ENCODE data around the gene GTSE1.

GTSE1 gene

DNA sequence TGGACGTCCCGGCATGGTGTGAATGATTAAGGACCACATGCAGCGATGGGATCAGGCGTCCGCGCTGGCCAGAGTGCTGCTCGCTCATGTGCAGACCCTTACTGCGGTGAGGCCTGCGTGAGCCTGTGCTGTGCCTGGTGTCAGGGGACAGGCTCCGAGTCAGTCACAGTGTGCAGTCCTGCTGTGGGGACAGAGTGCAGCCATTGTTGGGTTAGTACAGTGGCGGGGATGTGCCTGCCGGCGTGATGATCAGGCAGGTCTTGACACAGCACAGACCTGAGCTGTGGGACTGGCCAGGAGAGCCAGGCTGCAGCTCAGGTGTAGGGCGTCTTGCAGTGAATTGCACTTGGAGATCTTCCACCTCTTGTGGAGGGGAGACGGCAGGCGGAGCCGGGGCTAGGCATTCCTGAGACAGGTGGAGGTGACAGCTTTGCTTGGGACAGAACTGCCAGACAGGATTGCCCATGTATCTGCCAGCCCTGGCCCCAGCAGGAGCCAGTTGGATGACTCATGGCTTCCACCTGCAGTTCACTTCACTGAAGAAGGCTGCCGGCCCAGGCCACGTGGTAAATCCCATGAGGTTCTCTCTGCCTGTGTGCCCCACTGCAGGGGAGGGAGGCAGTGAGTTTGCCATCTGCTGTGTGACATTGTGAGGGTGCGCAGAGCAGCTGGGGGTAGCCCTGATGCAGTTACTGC lies 56.2 kb downstream of the GTSE1 start:
- DNase-seq (ENCODE audit: low spot score): no peak
- Mint-ChIP-seq H3K27me3 (ENCODE audit: low read depth) (no peaks in the 10 kb centered on the region), H3K36me3 (ENCODE audit: low read depth) (peaks cover 24% of the 10 kb centered on the region), H3K27ac (no peak overlapping the region), H3K9me3 (no peaks in the 10 kb centered on the region), H3K4me1 (ENCODE audit: low read depth) (no peaks in the 10 kb centered on the region), H3K4me3 (no peak overlapping the region)

- no peak overlapping the region for H3K27ac Mint-ChIP-seq
- no peaks in the 10 kb centered on the region for H3K4me1 Mint-ChIP-seq (ENCODE audit: low read depth)
- H3K9me3 Mint-ChIP-seq: no peaks in the 10 kb centered on the region
- peaks cover 23% of the 10 kb centered on the region for H3K36me3 Mint-ChIP-seq (ENCODE audit: low read depth)
- DNase-seq (ENCODE audit: low spot score): no peak
- no peaks in the 10 kb centered on the region for H3K27me3 Mint-ChIP-seq (ENCODE audit: low read depth)
- no peak overlapping the region for H3K4me3 Mint-ChIP-seq
These were observed 56.9 kb downstream of the GTSE1 start for GRCh38 chr22:46353483-46354105.

DNA sequence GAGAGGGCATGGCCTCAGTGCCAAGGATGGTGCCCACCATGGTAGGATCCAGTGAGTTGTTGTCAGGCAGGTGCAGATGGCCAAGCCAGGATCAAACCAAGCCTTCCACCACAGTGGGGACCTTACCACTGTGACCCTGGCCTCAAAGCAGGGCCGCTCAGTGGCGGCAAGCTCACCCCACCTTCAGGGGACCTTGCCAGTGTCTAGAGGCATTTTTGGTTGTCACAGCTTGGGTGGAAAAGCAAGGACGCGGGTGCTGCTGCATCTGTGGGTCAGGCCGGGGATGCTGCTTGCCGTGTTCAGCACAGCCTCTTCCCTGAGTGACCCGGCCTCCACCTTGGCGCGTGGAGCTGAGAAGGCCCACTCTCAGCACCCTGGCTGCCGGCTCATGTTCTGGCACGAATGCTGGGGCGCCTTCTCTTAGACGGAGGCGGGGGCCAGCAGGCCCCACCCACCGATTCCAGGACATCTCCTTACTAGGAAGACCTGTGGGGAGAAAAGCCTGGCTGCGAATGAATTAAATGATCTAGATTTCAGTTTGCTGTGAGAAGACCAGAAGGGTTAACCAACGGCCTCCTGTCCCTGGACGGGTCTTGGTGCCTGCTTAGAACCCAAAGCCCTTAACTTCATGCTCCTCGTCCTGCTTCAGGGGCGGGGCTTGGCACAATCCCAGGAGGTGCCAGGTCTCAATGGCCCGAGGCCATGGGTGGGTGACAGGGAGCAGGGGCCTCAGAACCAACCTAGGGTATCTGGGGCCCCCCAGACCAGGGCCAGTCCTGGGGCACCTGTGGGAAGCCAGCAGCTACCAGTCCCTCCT lies 57.7 kb downstream of the GTSE1 start:
- no peak overlapping the region for H3K27ac Mint-ChIP-seq
- H3K36me3 Mint-ChIP-seq (ENCODE audit: low read depth): peaks cover 19% of the 10 kb centered on the region
- H3K9me3 Mint-ChIP-seq: no peaks in the 10 kb centered on the region

GRCh38 chr22:46354993-46355305 lies 58.3 kb downstream of the GTSE1 start:
- H3K27ac Mint-ChIP-seq: no peak overlapping the region
- no peaks in the 10 kb centered on the region for H3K4me1 Mint-ChIP-seq (ENCODE audit: low read depth)
- no peak for DNase-seq (ENCODE audit: low spot score)
- no peak overlapping the region for H3K4me3 Mint-ChIP-seq
- H3K9me3 Mint-ChIP-seq: no peaks in the 10 kb centered on the region
- no peaks in the 10 kb centered on the region for H3K27me3 Mint-ChIP-seq (ENCODE audit: low read depth)
- H3K36me3 Mint-ChIP-seq (ENCODE audit: low read depth): peaks cover 13% of the 10 kb centered on the region

More for the DNA sequence above, 57.7 kb downstream of the GTSE1 start:
- no peak for DNase-seq (ENCODE audit: low spot score)
- Mint-ChIP-seq H3K4me3 (no peak overlapping the region), H3K4me1 (ENCODE audit: low read depth) (no peaks in the 10 kb centered on the region), H3K27me3 (ENCODE audit: low read depth) (no peaks in the 10 kb centered on the region)

- Mint-ChIP-seq H3K4me1 (ENCODE audit: low read depth) (no peaks in the 10 kb centered on the region), H3K27ac (no peak overlapping the region), H3K27me3 (ENCODE audit: low read depth) (no peaks in the 10 kb centered on the region), H3K9me3 (no peaks in the 10 kb centered on the region), H3K36me3 (ENCODE audit: low read depth) (peaks cover 11% of the 10 kb centered on the region), H3K4me3 (no peak overlapping the region)
- peak; percentile 19 for DNase-seq (ENCODE audit: low spot score)
These were observed 58.8 kb downstream of the GTSE1 start for GRCh38 chr22:46355369-46355995.

DNA sequence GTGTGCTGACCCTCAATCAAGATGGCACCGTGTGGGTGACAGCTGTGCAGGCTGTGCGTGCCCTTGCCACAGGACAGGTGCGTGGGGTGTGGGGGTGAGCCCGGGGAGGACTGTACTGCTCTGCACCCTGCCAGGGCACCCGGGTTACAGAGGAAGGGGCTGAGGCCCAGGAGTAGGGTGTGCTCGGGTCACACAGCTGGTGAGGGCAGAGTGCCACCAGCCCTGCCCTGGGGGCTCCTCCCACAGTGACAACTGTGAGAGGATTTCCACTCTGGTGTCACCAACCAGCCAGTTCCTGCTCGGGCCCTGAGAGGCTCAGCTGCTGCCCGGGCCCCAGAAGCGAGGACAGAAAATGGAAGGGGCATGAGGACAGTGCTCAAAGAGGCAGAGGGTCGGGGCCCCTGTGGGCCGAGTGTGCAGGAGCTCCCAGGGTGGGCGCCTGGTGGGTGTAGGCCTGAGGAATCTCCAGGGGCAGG lies 59.4 kb downstream of the GTSE1 start:
- Mint-ChIP-seq H3K27ac (no peak overlapping the region), H3K27me3 (ENCODE audit: low read depth) (no peaks in the 10 kb centered on the region), H3K9me3 (no peaks in the 10 kb centered on the region)

DNA sequence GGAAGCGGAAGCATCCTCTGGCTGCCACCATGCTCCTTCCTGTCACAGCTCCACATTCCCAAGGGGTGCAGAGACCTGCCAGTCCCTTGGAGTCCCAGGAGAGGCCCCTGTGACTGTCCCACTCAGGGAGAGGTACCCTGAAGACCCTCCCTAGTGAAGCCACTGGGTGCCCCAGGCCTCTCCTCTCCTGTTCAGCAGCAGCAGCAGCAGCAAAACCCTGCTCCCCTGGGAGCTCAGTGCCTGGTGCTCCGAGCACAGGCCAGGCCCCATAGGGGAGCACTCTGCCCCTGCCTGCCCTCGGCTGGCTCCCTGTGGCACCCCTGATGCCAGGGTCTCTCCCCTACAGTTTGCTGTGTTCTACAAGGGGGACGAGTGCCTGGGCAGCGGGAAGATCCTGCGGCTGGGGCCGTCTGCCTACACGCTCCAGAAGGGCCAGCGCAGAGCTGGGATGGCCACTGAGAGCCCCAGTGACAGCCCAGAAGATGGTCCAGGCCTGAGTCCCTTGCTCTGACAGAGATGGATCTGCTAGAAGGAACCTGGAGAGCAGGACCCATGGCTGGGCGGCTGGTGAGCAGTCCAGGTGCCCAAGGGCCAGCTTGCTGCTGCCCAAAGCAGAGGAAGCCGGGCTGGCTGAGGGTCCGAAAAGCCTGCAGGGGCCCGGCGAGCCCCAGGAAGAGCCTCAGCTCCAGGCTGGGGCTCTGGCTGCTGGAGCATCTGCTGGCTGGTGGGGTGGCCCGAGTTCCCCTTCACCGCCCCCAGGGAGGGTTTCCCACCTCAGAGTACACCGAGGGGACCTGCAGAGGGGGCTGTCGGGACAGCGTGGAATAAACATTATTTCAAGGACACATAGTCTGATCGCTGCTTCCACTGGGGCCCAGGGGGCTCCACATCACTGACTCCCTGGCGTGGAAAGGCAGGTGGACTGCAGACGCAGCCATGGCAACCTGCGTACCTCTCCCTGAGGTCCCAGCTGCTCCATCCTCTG lies 60.1 kb downstream of the GTSE1 start:
- Mint-ChIP-seq H3K9me3 (no peaks in the 10 kb centered on the region), H3K4me1 (ENCODE audit: low read depth) (no peaks in the 10 kb centered on the region), H3K27me3 (ENCODE audit: low read depth) (no peaks in the 10 kb centered on the region), H3K27ac (no peak overlapping the region), H3K4me3 (no peak overlapping the region), H3K36me3 (ENCODE audit: low read depth) (peaks cover 5% of the 10 kb centered on the region)
- no peak for DNase-seq (ENCODE audit: low spot score)

More for the DNA sequence above, 59.4 kb downstream of the GTSE1 start:
- Mint-ChIP-seq H3K4me1 (ENCODE audit: low read depth) (no peaks in the 10 kb centered on the region), H3K4me3 (no peak overlapping the region), H3K36me3 (ENCODE audit: low read depth) (peaks cover 6% of the 10 kb centered on the region)
- no peak for DNase-seq (ENCODE audit: low spot score)

DNA sequence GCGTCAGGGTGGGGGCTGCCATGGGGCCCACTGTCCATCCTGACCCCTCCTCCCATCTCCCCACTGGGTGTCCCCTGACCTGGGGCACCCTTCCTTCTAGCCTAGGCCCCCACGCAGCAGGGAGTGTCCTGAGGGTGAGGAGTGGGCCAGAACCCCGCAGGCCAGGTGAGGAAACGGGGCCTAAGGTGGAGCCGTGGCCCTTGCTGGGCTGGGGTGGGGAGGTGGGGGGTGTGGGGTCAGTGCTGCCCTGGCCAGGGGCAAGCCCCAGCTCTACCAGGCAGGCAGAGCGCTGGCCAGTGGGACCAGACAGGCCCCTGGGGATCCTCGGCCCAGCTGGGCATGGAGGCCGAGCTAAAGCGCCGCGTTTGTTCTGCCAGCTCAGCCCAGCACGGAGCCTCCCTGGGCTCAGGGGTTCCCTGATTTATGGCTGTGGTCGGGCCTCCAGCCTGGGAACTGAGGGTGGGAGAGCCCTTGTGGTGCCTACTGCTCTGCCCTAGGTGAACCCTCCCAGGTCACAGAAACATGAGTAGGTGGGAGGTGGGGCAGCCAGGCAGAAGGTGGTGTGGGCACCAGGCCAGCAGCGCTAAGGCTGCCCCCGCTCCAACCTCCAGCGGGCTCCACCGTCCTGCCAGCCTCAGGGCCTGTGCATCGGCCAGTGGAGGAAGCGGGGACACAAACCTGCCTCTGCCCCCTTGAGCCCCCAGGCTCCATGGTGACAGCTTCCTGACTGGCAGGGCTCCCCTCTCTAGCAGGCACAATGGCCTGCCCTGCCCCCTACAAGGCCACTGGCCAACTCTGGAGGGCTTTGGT lies 61.2 kb downstream of the GTSE1 start:
- Mint-ChIP-seq H3K9me3 (no peaks in the 10 kb centered on the region), H3K36me3 (ENCODE audit: low read depth) (no peaks in the 10 kb centered on the region), H3K27me3 (ENCODE audit: low read depth) (no peaks in the 10 kb centered on the region), H3K27ac (no peak overlapping the region), H3K4me1 (ENCODE audit: low read depth) (no peaks in the 10 kb centered on the region), H3K4me3 (no peak overlapping the region)
- no peak for DNase-seq (ENCODE audit: low spot score)

GRCh38 chr22:46358766-46359165 lies 62.1 kb downstream of the GTSE1 start:
- H3K4me1 Mint-ChIP-seq (ENCODE audit: low read depth): no peaks in the 10 kb centered on the region
- no peak overlapping the region for H3K27ac Mint-ChIP-seq
- H3K9me3 Mint-ChIP-seq: no peaks in the 10 kb centered on the region
- no peak for DNase-seq (ENCODE audit: low spot score)
- no peaks in the 10 kb centered on the region for H3K27me3 Mint-ChIP-seq (ENCODE audit: low read depth)
- H3K4me3 Mint-ChIP-seq: no peak overlapping the region
- no peaks in the 10 kb centered on the region for H3K36me3 Mint-ChIP-seq (ENCODE audit: low read depth)

DNA sequence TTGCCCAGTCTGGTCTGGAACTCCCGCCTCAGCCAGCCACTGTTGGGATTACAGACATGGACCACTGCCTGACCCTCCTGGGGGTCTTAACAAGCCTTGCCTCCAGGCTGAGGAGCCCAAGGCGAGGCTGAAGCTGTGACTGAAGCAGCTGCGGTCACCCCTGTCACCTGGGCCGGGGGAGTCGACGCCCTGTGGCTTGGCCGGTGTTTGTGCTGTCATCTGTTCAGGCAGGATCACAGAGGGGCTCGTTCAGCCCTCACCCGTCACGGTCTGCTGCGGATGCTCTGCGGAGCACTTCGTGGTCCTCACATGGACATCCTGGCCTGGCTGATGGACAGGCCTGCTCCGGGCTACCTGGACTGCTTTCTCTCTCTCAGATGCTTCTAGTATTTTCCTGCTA lies 62.7 kb downstream of the GTSE1 start:
- Mint-ChIP-seq H3K36me3 (ENCODE audit: low read depth) (no peaks in the 10 kb centered on the region), H3K27me3 (ENCODE audit: low read depth) (no peaks in the 10 kb centered on the region), H3K27ac (no peak overlapping the region), H3K4me1 (ENCODE audit: low read depth) (no peaks in the 10 kb centered on the region), H3K4me3 (no peak overlapping the region), H3K9me3 (no peaks in the 10 kb centered on the region)
- DNase-seq (ENCODE audit: low spot score): no peak

GRCh38 chr22:46360097-46360496 lies 63.4 kb downstream of the GTSE1 start:
- DNase-seq (ENCODE audit: low spot score): no peak
- no peaks in the 10 kb centered on the region for H3K4me1 Mint-ChIP-seq (ENCODE audit: low read depth)
- H3K4me3 Mint-ChIP-seq: no peak overlapping the region
- H3K9me3 Mint-ChIP-seq: no peaks in the 10 kb centered on the region
- H3K27me3 Mint-ChIP-seq (ENCODE audit: low read depth): no peaks in the 10 kb centered on the region
- H3K27ac Mint-ChIP-seq: no peak overlapping the region
- H3K36me3 Mint-ChIP-seq (ENCODE audit: low read depth): no peaks in the 10 kb centered on the region

DNA sequence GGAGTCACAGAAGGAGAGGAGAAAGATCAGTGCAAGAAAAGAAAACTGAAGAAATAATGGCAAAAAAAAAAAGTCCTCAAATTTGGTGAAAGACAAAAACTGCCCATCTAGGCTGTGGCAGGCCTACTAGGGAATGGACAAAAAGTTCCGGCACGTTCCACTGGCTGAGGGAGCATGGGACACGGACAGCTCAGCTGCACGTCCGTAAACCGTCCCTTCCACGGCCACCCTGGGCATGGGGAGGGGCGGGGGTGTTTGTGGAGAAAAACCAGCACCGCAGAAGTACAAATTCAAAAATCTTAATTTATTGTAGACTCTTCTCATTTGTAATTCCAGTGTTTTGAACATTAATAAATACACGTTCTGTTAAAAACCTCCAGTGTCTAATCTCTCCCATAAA lies 64.2 kb downstream of the GTSE1 start:
- Mint-ChIP-seq H3K36me3 (ENCODE audit: low read depth) (no peaks in the 10 kb centered on the region), H3K27ac (no peak overlapping the region), H3K4me3 (no peak overlapping the region), H3K4me1 (ENCODE audit: low read depth) (no peaks in the 10 kb centered on the region), H3K27me3 (ENCODE audit: low read depth) (no peaks in the 10 kb centered on the region), H3K9me3 (no peaks in the 10 kb centered on the region)
- no peak for DNase-seq (ENCODE audit: low spot score)

All from T-helper 2 cell treated with Interferon-gamma antibody and Interleukin-4, amounts not matched to agents 5 μg/mL and 100 μg/mL, for 36 hours (primary cell).